PFSK-1 (cell line): Measurements from ENCODE around the gene ACTR6.

Experiments
- FOXP2 ChIP-seq: optimal IDR thresholded peaks from 2 replicates; pipeline ENCODE3; 2011; ENCODE audit warnings: borderline replicate concordance, control low read depth, inconsistent platforms; ENCODE audit not compliant: insufficient read depth; ENCODE audit errors: extremely low read length, extremely low read depth
- TF ChIP-seq, protein P1 (sequence below), 2 experiments: IDR thresholded peaks; 2 replicates each; pipeline versions ENCODE4 v1.6.1 to v1.8.0; 2011 to 2012; ENCODE audit warnings: low read depth in 2 of 2, low read length in 2 of 2, control low read depth in 1 of 2, inconsistent platforms in 1 of 2, mild to moderate bottlenecking in 1 of 2, moderate library complexity in 1 of 2; ENCODE audit not compliant: insufficient read depth in 1 of 2

DNA sequence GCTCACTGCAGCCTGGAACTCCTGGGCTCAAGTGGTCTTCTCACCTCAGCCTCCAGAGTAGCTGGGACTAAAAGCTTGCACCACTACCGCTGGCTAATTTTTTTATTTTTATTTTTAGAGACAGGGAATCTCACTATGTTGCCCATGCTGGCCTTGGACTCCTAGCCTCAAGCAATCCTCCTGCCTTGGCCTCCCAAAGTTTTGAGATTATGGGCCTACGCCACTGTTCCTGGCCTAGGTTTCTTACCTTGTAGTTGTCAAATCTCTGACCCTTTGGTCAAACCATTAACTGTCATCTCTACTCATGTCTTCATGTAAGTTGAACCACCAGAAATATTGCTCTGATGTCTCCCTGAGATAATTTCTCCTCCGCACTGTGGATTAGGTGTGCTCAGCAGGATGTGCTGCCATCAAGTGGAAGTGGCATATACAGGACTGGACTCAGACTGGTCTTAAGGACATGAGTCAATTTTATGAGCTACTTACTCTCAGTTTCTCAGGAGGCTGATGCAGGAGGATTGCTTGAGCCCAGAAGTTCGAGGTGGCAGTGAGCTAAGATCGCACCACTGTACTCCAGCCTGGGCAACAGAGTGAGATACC, 28.5 kb downstream of the ACTR6 start:
- no peak for TF ChIP-seq FOXP2
- TF ChIP-seq, protein P1, sequence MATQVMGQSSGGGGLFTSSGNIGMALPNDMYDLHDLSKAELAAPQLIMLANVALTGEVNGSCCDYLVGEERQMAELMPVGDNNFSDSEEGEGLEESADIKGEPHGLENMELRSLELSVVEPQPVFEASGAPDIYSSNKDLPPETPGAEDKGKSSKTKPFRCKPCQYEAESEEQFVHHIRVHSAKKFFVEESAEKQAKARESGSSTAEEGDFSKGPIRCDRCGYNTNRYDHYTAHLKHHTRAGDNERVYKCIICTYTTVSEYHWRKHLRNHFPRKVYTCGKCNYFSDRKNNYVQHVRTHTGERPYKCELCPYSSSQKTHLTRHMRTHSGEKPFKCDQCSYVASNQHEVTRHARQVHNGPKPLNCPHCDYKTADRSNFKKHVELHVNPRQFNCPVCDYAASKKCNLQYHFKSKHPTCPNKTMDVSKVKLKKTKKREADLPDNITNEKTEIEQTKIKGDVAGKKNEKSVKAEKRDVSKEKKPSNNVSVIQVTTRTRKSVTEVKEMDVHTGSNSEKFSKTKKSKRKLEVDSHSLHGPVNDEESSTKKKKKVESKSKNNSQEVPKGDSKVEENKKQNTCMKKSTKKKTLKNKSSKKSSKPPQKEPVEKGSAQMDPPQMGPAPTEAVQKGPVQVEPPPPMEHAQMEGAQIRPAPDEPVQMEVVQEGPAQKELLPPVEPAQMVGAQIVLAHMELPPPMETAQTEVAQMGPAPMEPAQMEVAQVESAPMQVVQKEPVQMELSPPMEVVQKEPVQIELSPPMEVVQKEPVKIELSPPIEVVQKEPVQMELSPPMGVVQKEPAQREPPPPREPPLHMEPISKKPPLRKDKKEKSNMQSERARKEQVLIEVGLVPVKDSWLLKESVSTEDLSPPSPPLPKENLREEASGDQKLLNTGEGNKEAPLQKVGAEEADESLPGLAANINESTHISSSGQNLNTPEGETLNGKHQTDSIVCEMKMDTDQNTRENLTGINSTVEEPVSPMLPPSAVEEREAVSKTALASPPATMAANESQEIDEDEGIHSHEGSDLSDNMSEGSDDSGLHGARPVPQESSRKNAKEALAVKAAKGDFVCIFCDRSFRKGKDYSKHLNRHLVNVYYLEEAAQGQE (IDR thresholded peaks at IDR 0.05; ENCODE audit: insufficient read depth in 1 of 2, low read depth in 2 of 2, low read length in 2 of 2) = no peak
